Measurements from ENCODE around the gene CACNA2D1. TPM values are rescaled to one million over a fixed set of nuclear protein-coding genes. Genes with fewer than 3 reads are reported as not detected.

Gene CACNA2D1
- total RNA-seq, 1 experiment from 2014 or later = 36.2 TPM

DNA sequence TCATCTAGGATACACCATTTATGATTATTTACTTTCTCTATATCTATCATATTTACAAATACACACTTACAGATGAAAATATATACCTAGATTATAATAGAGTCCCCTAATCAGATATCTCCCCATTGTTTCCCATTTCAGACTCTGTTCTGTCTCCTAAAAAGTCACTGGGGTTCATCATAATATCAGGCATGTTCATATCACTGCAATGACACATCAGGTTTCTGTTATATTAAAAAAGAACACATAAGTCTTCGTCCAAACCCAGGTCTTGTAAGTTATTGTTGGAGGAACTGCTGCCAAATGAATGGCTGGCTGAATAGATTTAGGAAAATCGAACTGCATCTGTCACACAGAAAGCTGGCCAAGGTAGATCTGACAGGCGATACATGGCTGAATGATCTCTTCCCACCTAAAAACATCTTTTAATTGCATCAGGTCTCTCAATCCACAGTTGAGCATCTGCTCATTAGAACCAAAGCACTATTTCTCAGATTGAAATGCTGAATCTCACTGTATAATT lies 178.7 kb downstream of the CACNA2D1 start:
- H3K9ac ChIP-seq (ENCODE audit: extremely low read depth, insufficient read length, low read length) = no peak overlapping the region
- no peak overlapping the region for H2BK12ac ChIP-seq (ENCODE audit: insufficient read length, low read depth, low read length)
- H3K27ac ChIP-seq (ENCODE audit: insufficient read length, low read depth, low read length) = no peak overlapping the region
- no peaks in the 10 kb centered on the region for H3K23me2 ChIP-seq (ENCODE audit: insufficient read length, low read depth, low read length, poor library complexity, severe bottlenecking)
- H4K8ac ChIP-seq (replicated peaks; ENCODE audit: insufficient read length, low read depth, low read length) = no peak overlapping the region
- H3K9me3 ChIP-seq (ENCODE audit: control insufficient read depth, low read depth, low read length) = no peaks in the 10 kb centered on the region
- no peak overlapping the region for H3K4me2 ChIP-seq (ENCODE audit: insufficient read depth, insufficient read length, low read length)
- H3K36me3 Mint-ChIP-seq (ENCODE audit: insufficient read depth in 1 of 3, low read depth in 3 of 3) = no peaks in the 10 kb centered on the region; a peak in 3 of 7 replicates
- peaks cover 11 to 17% of the 10 kb centered on the region in 2 experiments; a peak in 3 of 4 replicates for H3K4me1 Mint-ChIP-seq
- H2AFZ ChIP-seq (ENCODE audit: low read length) = no peak overlapping the region
- H2AK5ac ChIP-seq (ENCODE audit: insufficient read length, low read length) = no peak overlapping the region
- H3K79me2 ChIP-seq (ENCODE audit: insufficient read depth, low read length) = no peaks in the 10 kb centered on the region
- H2BK5ac ChIP-seq (ENCODE audit: insufficient read length, low read length) = no peak overlapping the region
- no peak overlapping the region for H2BK20ac ChIP-seq (ENCODE audit: low read depth, low read length, poor library complexity, severe bottlenecking)
- no peak overlapping the region for H3K14ac ChIP-seq (ENCODE audit: insufficient read depth, low read length)
- no peak overlapping the region for H4K91ac ChIP-seq (ENCODE audit: insufficient read length, low read depth, low read length)
- no peak for DNase-seq
- no peaks in the 10 kb centered on the region for H3K79me1 ChIP-seq (ENCODE audit: insufficient read depth, low read depth, low read length, poor library complexity, severe bottlenecking)
- no peak overlapping the region for H2BK15ac ChIP-seq (ENCODE audit: low read depth, low read length)
- 0 out of 7 replicates have a peak overlapping the region, but pooled peaks of 1 of the 3 experiments have one; percentile 2 for H3K27ac Mint-ChIP-seq
- no peaks in the 10 kb centered on the region for H4K20me1 ChIP-seq (ENCODE audit: control insufficient read depth, insufficient read depth, insufficient read length)
- no CpG with 5 or more reads among the region's 3 CpGs for WGBS (ENCODE audit: extremely low coverage, insufficient read length, low lambda C conversion rate)
- no peak overlapping the region for H3K56ac ChIP-seq (ENCODE audit: insufficient read length, low read depth, low read length)
- no peaks in the 10 kb centered on the region for H3K27me3 Mint-ChIP-seq (ENCODE audit: low read depth)
- H3T11ph ChIP-seq (ENCODE audit: low read length) = no peak overlapping the region
- no peaks in the 10 kb centered on the region for H3K27me3 ChIP-seq (ENCODE audit: insufficient read depth, low read length)
- TF ChIP-seq, protein P1, sequence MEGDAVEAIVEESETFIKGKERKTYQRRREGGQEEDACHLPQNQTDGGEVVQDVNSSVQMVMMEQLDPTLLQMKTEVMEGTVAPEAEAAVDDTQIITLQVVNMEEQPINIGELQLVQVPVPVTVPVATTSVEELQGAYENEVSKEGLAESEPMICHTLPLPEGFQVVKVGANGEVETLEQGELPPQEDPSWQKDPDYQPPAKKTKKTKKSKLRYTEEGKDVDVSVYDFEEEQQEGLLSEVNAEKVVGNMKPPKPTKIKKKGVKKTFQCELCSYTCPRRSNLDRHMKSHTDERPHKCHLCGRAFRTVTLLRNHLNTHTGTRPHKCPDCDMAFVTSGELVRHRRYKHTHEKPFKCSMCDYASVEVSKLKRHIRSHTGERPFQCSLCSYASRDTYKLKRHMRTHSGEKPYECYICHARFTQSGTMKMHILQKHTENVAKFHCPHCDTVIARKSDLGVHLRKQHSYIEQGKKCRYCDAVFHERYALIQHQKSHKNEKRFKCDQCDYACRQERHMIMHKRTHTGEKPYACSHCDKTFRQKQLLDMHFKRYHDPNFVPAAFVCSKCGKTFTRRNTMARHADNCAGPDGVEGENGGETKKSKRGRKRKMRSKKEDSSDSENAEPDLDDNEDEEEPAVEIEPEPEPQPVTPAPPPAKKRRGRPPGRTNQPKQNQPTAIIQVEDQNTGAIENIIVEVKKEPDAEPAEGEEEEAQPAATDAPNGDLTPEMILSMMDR (conservative IDR thresholded peaks at IDR 0.05) = no peak
- H3K18ac ChIP-seq (ENCODE audit: insufficient read length, low read depth, low read length) = no peak overlapping the region
- H3K4me1 ChIP-seq (ENCODE audit: insufficient read depth, low read length) = no peaks in the 10 kb centered on the region
- H3K9me3 Mint-ChIP-seq = no peaks in the 10 kb centered on the region
- no peak overlapping the region for H3K4me3 Mint-ChIP-seq
- H2BK120ac ChIP-seq (ENCODE audit: low read depth, low read length, poor library complexity, severe bottlenecking) = no peak overlapping the region
- no peak overlapping the region for H3K23ac ChIP-seq (ENCODE audit: insufficient read length, low read depth, low read length)
- no peak overlapping the region for H4K5ac ChIP-seq (ENCODE audit: insufficient read length, low read depth, low read length)
- no peak overlapping the region for H3K4ac ChIP-seq (ENCODE audit: low read depth, low read length)
